ENCODE results near the gene OTUB2.

- TF ChIP-seq CTCF (IDR thresholded peaks at IDR 0.05) (no peak), POLR2A (IDR thresholded peaks at IDR 0.05) (no peak), EP300 (IDR thresholded peaks at IDR 0.05) (no peak)
These were observed 48.2 kb upstream of the OTUB2 start for GRCh38 chr14:93977790-93978581.
